ENCODE measurements around the gene FEZ2.

DNA sequence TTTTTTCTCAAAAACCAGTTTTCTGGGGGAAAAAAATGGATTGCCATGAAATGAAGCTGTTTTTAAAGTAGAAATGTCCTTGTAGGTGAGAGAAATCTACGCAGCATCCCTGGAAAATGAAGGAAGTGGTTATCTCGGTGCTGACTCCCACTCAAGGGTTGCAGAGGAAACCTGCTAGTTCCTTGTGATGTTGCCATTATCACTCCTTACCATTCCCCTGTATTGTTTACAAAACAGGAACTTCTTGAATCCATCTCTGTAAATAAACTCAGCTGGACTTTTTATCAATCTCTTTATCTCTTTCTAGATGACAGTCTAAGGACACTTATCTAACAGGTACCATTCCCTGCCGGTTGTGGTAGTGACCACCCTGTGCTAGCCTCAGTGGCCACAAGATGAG is 61.2 kb downstream of the FEZ2 start:
- TF ChIP-seq EZH2phosphoT487 (IDR thresholded peaks at IDR 0.05; ENCODE audit: borderline replicate concordance, low read length), result no peak
- TF ChIP-seq, protein P1, sequence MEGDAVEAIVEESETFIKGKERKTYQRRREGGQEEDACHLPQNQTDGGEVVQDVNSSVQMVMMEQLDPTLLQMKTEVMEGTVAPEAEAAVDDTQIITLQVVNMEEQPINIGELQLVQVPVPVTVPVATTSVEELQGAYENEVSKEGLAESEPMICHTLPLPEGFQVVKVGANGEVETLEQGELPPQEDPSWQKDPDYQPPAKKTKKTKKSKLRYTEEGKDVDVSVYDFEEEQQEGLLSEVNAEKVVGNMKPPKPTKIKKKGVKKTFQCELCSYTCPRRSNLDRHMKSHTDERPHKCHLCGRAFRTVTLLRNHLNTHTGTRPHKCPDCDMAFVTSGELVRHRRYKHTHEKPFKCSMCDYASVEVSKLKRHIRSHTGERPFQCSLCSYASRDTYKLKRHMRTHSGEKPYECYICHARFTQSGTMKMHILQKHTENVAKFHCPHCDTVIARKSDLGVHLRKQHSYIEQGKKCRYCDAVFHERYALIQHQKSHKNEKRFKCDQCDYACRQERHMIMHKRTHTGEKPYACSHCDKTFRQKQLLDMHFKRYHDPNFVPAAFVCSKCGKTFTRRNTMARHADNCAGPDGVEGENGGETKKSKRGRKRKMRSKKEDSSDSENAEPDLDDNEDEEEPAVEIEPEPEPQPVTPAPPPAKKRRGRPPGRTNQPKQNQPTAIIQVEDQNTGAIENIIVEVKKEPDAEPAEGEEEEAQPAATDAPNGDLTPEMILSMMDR (conservative IDR thresholded peaks at IDR 0.05; ENCODE audit: low read depth, low read length), result no peak
- no peak for TF ChIP-seq EZH2 (IDR thresholded peaks at IDR 0.05; ENCODE audit: low read length, unreplicated experiment)
